IMR-90 (cell line): ENCODE measurements around the gene RPS5. TPM values are rescaled to one million over a fixed set of nuclear protein-coding genes. Genes with fewer than 3 reads are reported as not detected.

ENCODE experiments used
- ATAC-seq: fragments of 200-7000 bp; cut with Tn5 transposase; 2 replicates; pipeline ENCODE4 v1.9.1; 2020; ENCODE audit warnings: low read depth, mild to moderate bottlenecking, moderate library complexity
- BruUV-seq: library from RNA; stranded (reverse); fragments of 400-500 nt; replicated peaks from 2 replicates; lab custom pipeline; 2021; lab: Mats Ljungman, UMichigan
- CTCF ChIA-PET: fragments of 300-600 bp; formaldehyde crosslinking; extraction: SDS; loops from one replicate; lab custom pipeline; 2021; ENCODE audit warnings: antibody characterized with exemption; lab: Yijun Ruan, JAX
- POLR2A ChIA-PET: fragments of 300-600 bp; sonication (Branson Sonifier 250); formaldehyde crosslinking; loops from one replicate; lab custom pipeline; 2022; ENCODE audit warnings: antibody characterized with exemption; ENCODE audit not compliant: unreplicated experiment; lab: Charles Lee
- DNase-seq: peaks from one replicate; pipeline ENCODE4 v3.0.0; 2013
- H2AFZ ChIP-seq: replicated peaks from 2 replicates; pipeline ENCODE3; 2013; ENCODE audit warnings: low read length, mild to moderate bottlenecking; ENCODE audit not compliant: poor library complexity
- H2AK5ac ChIP-seq: 2 replicates; pipeline ENCODE4 v1.6.1; 2013; ENCODE audit warnings: low read depth, low read length, inconsistent platforms
- H2AK9ac ChIP-seq: replicated peaks from 2 replicates; pipeline ENCODE3; 2013; ENCODE audit warnings: mild to moderate bottlenecking, low read depth, low read length, moderate library complexity; ENCODE audit not compliant: poor library complexity
- H2BK120ac ChIP-seq: 2 replicates; pipeline ENCODE4 v1.6.1; 2013; ENCODE audit warnings: low read depth, low read length, inconsistent platforms
- H2BK15ac ChIP-seq: 3 replicates; pipeline ENCODE4 v1.6.1; 2013; ENCODE audit warnings: low read depth, low read length, inconsistent platforms
- H2BK20ac ChIP-seq: 2 replicates; pipeline ENCODE4 v1.6.1; 2013; ENCODE audit warnings: low read depth, mild to moderate bottlenecking, inconsistent platforms, low read length, moderate library complexity
- H2BK5ac ChIP-seq: 2 replicates; pipeline ENCODE4 v1.6.1; 2013; ENCODE audit warnings: mild to moderate bottlenecking, low read depth, low read length, inconsistent platforms; ENCODE audit not compliant: poor library complexity, severe bottlenecking
- H3K14ac ChIP-seq: replicated peaks from 2 replicates; pipeline ENCODE4 v1.6.1; 2013; ENCODE audit warnings: low read depth, low read length, inconsistent platforms
- H3K18ac ChIP-seq: 2 replicates; pipeline ENCODE4 v1.6.1; 2013; ENCODE audit warnings: low read depth, low read length, control low read depth
- H3K23ac ChIP-seq: 2 replicates; pipeline ENCODE4 v1.6.1; 2013; ENCODE audit warnings: low read depth, low read length, inconsistent platforms
- H3K27ac ChIP-seq: 2 replicates; pipeline ENCODE4 v1.5.1; 2013; ENCODE audit warnings: mild to moderate bottlenecking, control low read depth, low read length; ENCODE audit not compliant: insufficient read depth
- H3K27me3 ChIP-seq: 2 replicates; pipeline ENCODE4 v1.6.1; 2013; ENCODE audit warnings: low read length; ENCODE audit not compliant: control insufficient read depth, insufficient read depth
- H3K36me3 ChIP-seq: 2 replicates; pipeline ENCODE4 v1.6.1; 2013; ENCODE audit warnings: low read length, mixed read lengths; ENCODE audit not compliant: control insufficient read depth, insufficient read depth
- H3K4ac ChIP-seq: 2 replicates; pipeline ENCODE4 v1.6.1; 2013; ENCODE audit warnings: low read depth, low read length, inconsistent platforms
- H3K4me1 ChIP-seq: 2 replicates; pipeline ENCODE4 v1.6.1; 2013; ENCODE audit warnings: low read length, mixed read lengths; ENCODE audit not compliant: control insufficient read depth, insufficient read depth
- H3K4me2 ChIP-seq: 2 replicates; pipeline ENCODE4 v1.6.1; 2013; ENCODE audit warnings: low read depth, mild to moderate bottlenecking, control low read depth, low read length, moderate library complexity
- H3K4me3 ChIP-seq: 2 replicates; pipeline ENCODE4 v1.5.1; 2013; ENCODE audit warnings: low read depth, mild to moderate bottlenecking, control low read depth, low read length, moderate library complexity; ENCODE audit not compliant: insufficient read depth
- H3K56ac ChIP-seq: 2 replicates; pipeline ENCODE4 v1.6.1; 2013; ENCODE audit warnings: low read length, inconsistent platforms; ENCODE audit not compliant: insufficient read depth; ENCODE audit errors: extremely low read depth
- H3K79me1 ChIP-seq, 2 experiments: 2 replicates each; pipeline ENCODE4 v1.6.1; 2013; ENCODE audit warnings: low read length in 2 of 2, inconsistent platforms in 1 of 2, low read depth in 1 of 2
- H3K9ac ChIP-seq: 2 replicates; pipeline ENCODE4 v1.6.1; 2013; ENCODE audit warnings: low read depth, low read length, control low read depth
- H3K9me1 ChIP-seq: 2 replicates; pipeline ENCODE4 v1.6.1; 2013; ENCODE audit warnings: low read length, inconsistent platforms; ENCODE audit not compliant: insufficient read depth
- H3K9me3 ChIP-seq: 2 replicates; pipeline ENCODE4 v1.6.1; 2013; ENCODE audit warnings: low read length; ENCODE audit not compliant: control insufficient read depth, insufficient read depth
- H4K20me1 ChIP-seq: 2 replicates; pipeline ENCODE4 v1.6.1; 2013; ENCODE audit warnings: low read length, inconsistent platforms; ENCODE audit not compliant: insufficient read depth
- H4K5ac ChIP-seq: 2 replicates; pipeline ENCODE4 v1.6.1; 2013; ENCODE audit warnings: mild to moderate bottlenecking, low read depth, low read length, control low read depth
- H4K8ac ChIP-seq, 2 experiments: 2 replicates each; pipeline ENCODE4 v1.6.1; 2013; ENCODE audit warnings: low read depth in 2 of 2, low read length in 2 of 2, control low read depth in 1 of 2, inconsistent platforms in 1 of 2
- H4K91ac ChIP-seq: 2 replicates; pipeline ENCODE4 v1.6.1; 2013; ENCODE audit warnings: low read depth, low read length, inconsistent platforms; ENCODE audit not compliant: insufficient read depth
- BHLHE40 ChIP-seq: fragments of 150-350 bp; IDR thresholded peaks from 2 replicates; pipeline ENCODE4 v1.6.1; 2016; ENCODE audit warnings: mild to moderate bottlenecking, low read depth, low read length
- CEBPB ChIP-seq: IDR thresholded peaks from 2 replicates; pipeline ENCODE4 v1.6.1; 2012; ENCODE audit warnings: low read depth, low read length, improper control_type of control experiment
- FOS ChIP-seq: fragments of 150-350 bp; IDR thresholded peaks from 2 replicates; pipeline ENCODE4 v1.6.1; 2016; ENCODE audit warnings: low read depth, low read length
- MAFK ChIP-seq: IDR thresholded peaks from 2 replicates; pipeline ENCODE4 v1.6.1; 2012; ENCODE audit warnings: low read depth, low read length, improper control_type of control experiment
- MXI1 ChIP-seq: IDR thresholded peaks from 2 replicates; pipeline ENCODE4 v1.6.1; 2012; ENCODE audit warnings: low read depth, mild to moderate bottlenecking, low read length, moderate library complexity, borderline replicate concordance
- NFE2L2 ChIP-seq: fragments of 150-350 bp; IDR thresholded peaks from 2 replicates; pipeline ENCODE4 v1.6.1; 2016; ENCODE audit warnings: low read depth, mild to moderate bottlenecking, low read length
- POLR2A ChIP-seq: IDR thresholded peaks from 2 replicates; pipeline ENCODE4 v1.6.1; 2012; ENCODE audit warnings: mild to moderate bottlenecking, low read depth, low read length
- RFX5 ChIP-seq: IDR thresholded peaks from 2 replicates; pipeline ENCODE4 v1.8.0; 2012; ENCODE audit warnings: low read depth, mild to moderate bottlenecking, low read length, moderate library complexity
- WGBS, 2 experiments: methylation state at CpG; one replicate each; pipeline versions ENCODE4 v1.1.5 to v1.1.7; 2013; ENCODE audit warnings: missing lambda C conversion rate in 2 of 2; ENCODE audit not compliant: insufficient read length in 1 of 2; ENCODE audit errors: extremely low coverage in 2 of 2; 5-methylcytosine and 5-hydroxymethylcytosine counted together
- dilution Hi-C: fragments of 300-500 bp; cut with HindIII; formaldehyde crosslinking; loops from one replicate; pipeline ENCODE4 v1.14.3; 2018; ENCODE audit warnings: low sequenced_read_pairs; ENCODE audit not compliant: unreplicated experiment
- in situ Hi-C: fragments of 300-500 bp; cut with MboI; formaldehyde crosslinking; loops from 3 replicates; pipeline ENCODE4 v1.14.3; 2019; ENCODE audit warnings: low sequenced_read_pairs, inconsistent platforms, mixed read lengths
- intact Hi-C: fragments of 100-400 bp; cut with micrococcal nuclease; formaldehyde crosslinking; loops from 2 replicates; pipeline ENCODE4 v1.10.0; 2022
- polyA plus RNA-seq, 3 experiments: library from polyadenylated mRNA; depleted of rRNA; stranded (reverse); fragments of >200 nt; gene quantifications; 2 replicates each; pipeline ENCODE4 v1.2.3, GENCODE V29; 2012; ENCODE audit warnings: low replicate concordance in 1 of 3
- total RNA-seq: library from RNA; depleted of rRNA; stranded (reverse); fragments of >200 nt; gene quantifications from 2 replicates; pipeline ENCODE4 v1.2.3, GENCODE V29; 2012
- TF ChIP-seq, protein P1 (sequence below): fragments of 150-350 bp; IDR thresholded peaks from 2 replicates; pipeline ENCODE4 v1.6.1; 2017; ENCODE audit warnings: mild to moderate bottlenecking, antibody characterized with exemption, low read length, low read depth

RPS5 gene
- total and polyA plus RNA-seq, 2 of the 4 experiments (the other 2 are of a cell fraction) = 3,265 to 5,858 TPM

DNA sequence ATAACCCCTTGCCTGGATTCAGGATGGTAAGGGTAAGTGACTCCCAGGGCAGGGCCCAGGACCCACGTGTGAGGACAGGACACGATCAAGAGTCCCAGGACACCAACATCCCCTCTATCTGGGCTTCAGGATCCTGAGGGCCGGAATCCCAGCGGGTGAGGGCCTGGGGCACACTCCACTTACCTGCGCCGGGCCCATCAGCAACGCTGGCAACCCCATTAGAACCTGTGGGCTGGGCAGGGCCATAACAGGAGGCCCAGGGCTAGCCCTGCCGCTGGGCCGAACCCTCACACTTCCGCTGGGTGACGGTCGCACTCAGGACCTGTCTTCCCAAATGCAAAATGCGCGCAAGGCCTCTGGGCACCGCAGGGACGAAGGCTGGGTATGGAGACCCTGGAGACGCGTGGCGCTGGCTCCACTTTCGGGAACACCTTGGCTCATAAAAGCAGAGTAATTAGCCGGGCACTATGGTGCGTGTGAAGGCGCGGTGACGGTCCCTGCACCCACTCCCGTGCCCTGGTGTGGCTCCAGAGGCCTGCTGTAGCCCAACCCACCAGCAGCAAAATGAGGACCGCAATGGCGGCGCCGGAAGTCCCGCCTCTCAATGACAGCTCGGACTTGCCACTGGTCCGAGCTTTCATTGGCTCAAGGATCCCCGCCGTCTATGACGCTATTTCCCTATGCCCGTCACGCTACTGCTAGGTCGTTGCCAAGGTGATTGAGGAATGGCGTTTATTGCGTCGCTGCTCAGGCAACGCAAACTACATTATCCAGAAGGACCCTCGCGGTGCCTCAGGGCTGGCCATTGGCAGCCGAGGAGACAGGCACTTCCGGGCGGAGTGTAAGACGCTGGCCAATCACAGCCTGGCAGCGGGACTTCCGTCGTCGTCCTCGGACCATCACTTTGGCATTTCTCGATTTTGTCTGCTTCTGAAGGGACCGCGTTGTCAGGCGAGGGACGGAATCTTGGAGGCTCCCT is 52.8 kb downstream of the RPS5 start, which contains the start of gene ZNF132:
Gene ZNF132 (minus strand): TSS at position 578 of the 979 bp plus-strand sequence. CDS start 332 bp downstream, at position 246.
- dilution Hi-C loops = no loop called here
- intact Hi-C loops = loop anchor here (2.0 kb wide), 1 partner anchor 31 kb away; the partner anchor contains the start of gene ZNF584
- 3% methylated on average over 35 of the region's 59 CpGs; no CpG with 5 or more reads in 1 of the 2 experiments for WGBS, 2 experiments

More for the DNA sequence above, 52.8 kb downstream of the RPS5 start, which contains the start of gene ZNF132:
- POLR2A ChIA-PET = no interaction called here
- Histone ChIP-seq H2BK15ac (no peak within 1 kb of the TSS), H4K20me1 (no peaks in the 10 kb centered on the region), H2BK120ac (no peak within 1 kb of the TSS), H3K4me2 (peak within 1 kb of the TSS; percentile 73), H2BK5ac (peak within 1 kb of the TSS; percentile 45), H3K9me1 (no peaks in the 10 kb centered on the region), H4K8ac (peak within 1 kb of the TSS; percentile 47 to 95), H3K36me3 (peaks cover 17% of the 10 kb centered on the region), H3K23ac (peak within 1 kb of the TSS; percentile 55; the same call in 1 of the 2 replicates), H3K79me1 (peaks cover 17 to 36% of the 10 kb centered on the region in 2 experiments), H2AK9ac (peak within 1 kb of the TSS; percentile 96), H4K5ac (peak within 1 kb of the TSS; percentile 84), H4K91ac (peak within 1 kb of the TSS; percentile 72), H2BK20ac (no peak within 1 kb of the TSS), H3K27ac (peak within 1 kb of the TSS; percentile 61), H2AK5ac (peak within 1 kb of the TSS; percentile 74), H3K56ac (no peak within 1 kb of the TSS), H3K14ac (peak within 1 kb of the TSS; percentile 84), H3K4me3 (peak within 1 kb of the TSS; percentile 65), H3K9ac (peak within 1 kb of the TSS; percentile 57), H3K27me3 (no peaks in the 10 kb centered on the region), H3K4me1 (peaks cover 3% of the 10 kb centered on the region; the same call in 1 of the 2 replicates), H3K4ac (peak within 1 kb of the TSS; percentile 85), H2AFZ (peak within 1 kb of the TSS; percentile 95), H3K18ac (peak within 1 kb of the TSS; percentile 7; the same call in 1 of the 2 replicates), H3K9me3 (peaks cover 30% of the 10 kb centered on the region)
- TF ChIP-seq BHLHE40 = peak; percentile 62
- TF ChIP-seq RFX5 = 0 out of 2 replicates have a peak, but pooled peaks have one; percentile 6
- TF ChIP-seq, protein P1, sequence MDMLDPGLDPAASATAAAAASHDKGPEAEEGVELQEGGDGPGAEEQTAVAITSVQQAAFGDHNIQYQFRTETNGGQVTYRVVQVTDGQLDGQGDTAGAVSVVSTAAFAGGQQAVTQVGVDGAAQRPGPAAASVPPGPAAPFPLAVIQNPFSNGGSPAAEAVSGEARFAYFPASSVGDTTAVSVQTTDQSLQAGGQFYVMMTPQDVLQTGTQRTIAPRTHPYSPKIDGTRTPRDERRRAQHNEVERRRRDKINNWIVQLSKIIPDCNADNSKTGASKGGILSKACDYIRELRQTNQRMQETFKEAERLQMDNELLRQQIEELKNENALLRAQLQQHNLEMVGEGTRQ = peak; percentile 3; the same call in 1 of the 2 replicates
- no peak for TF ChIP-seq MAFK
- TF ChIP-seq MXI1 = peak; percentile 58
- no peak for TF ChIP-seq NFE2L2
- TF ChIP-seq POLR2A = peak; percentile 87
- TF ChIP-seq FOS = no peak
- TF ChIP-seq CEBPB = peak; percentile 86
- ATAC-seq (peak; percentile 98), DNase-seq (peak; percentile 100)
- CTCF ChIA-PET = no interaction called here
- in situ Hi-C loops = no loop called here
- no TSS peak for BruUV-seq
